Neuronal stem cell (in vitro differentiated cells): ENCODE measurements around the gene PDCL2.

Experiments used
- DNase-seq: peaks from one replicate; pipeline ENCODE4 v3.0.0-alpha.2; 2013; ENCODE audit warnings: low spot score
- H2AFZ ChIP-seq: one replicate; pipeline ENCODE4 v1.6.1; 2013; ENCODE audit warnings: mild to moderate bottlenecking, low read length, inconsistent platforms
- H2AK5ac ChIP-seq: 2 replicates; pipeline ENCODE4 v1.6.1; 2013; ENCODE audit warnings: low read depth, mild to moderate bottlenecking, inconsistent platforms, low read length, moderate library complexity, mixed read lengths
- H2BK120ac ChIP-seq: 2 replicates; pipeline ENCODE4 v1.6.1; 2013; ENCODE audit warnings: low read depth, mild to moderate bottlenecking, inconsistent platforms, low read length, moderate library complexity, mixed read lengths
- H2BK12ac ChIP-seq: one replicate; pipeline ENCODE4 v1.6.1; 2013; ENCODE audit warnings: low read length, inconsistent platforms
- H2BK15ac ChIP-seq: 2 replicates; pipeline ENCODE4 v1.6.1; 2013; ENCODE audit warnings: mild to moderate bottlenecking, low read length, inconsistent platforms, mixed read lengths
- H2BK5ac ChIP-seq: one replicate; pipeline ENCODE4 v1.6.1; 2013; ENCODE audit warnings: inconsistent platforms, mild to moderate bottlenecking, low read length, moderate library complexity
- H3K14ac ChIP-seq: one replicate; pipeline ENCODE4 v1.6.1; 2013; ENCODE audit warnings: low read length, inconsistent platforms
- H3K18ac ChIP-seq: 2 replicates; pipeline ENCODE4 v1.6.1; 2013; ENCODE audit warnings: low read length, inconsistent platforms
- H3K23ac ChIP-seq: 2 replicates; pipeline ENCODE4 v1.6.1; 2013; ENCODE audit warnings: low read depth, mild to moderate bottlenecking, mixed read lengths, low read length, inconsistent platforms; ENCODE audit not compliant: poor library complexity
- H3K27ac ChIP-seq: replicated peaks from 3 replicates; pipeline ENCODE4 v1.5.1; 2013; ENCODE audit warnings: low read length, inconsistent platforms
- H3K27me3 ChIP-seq, 3 experiments: 2 replicates each; pipeline ENCODE4 v1.6.1; 2013; ENCODE audit warnings: low read length in 3 of 3, mild to moderate bottlenecking in 2 of 3, inconsistent platforms in 1 of 3, low read depth in 1 of 3, mixed read lengths in 1 of 3, moderate library complexity in 1 of 3; ENCODE audit not compliant: control insufficient read depth in 3 of 3, insufficient read depth in 3 of 3
- H3K36me3 ChIP-seq, 2 donors: replicated peaks in 1 of 2; 2 replicates each; pipeline ENCODE4 v1.6.1; 2013; ENCODE audit warnings: low read length in 2 of 2; ENCODE audit not compliant: control insufficient read depth in 2 of 2, insufficient read depth in 2 of 2
- H3K4ac ChIP-seq: 2 replicates; pipeline ENCODE4 v1.6.1; 2013; ENCODE audit warnings: inconsistent platforms, mild to moderate bottlenecking, low read length, moderate library complexity
- H3K4me1 ChIP-seq, 2 donors: 1 replicate in 1 of 2; 2 replicates in 1 of 2; pipeline ENCODE4 v1.6.1; 2013; ENCODE audit warnings: low read length in 2 of 2, low read depth in 1 of 2; ENCODE audit not compliant: control insufficient read depth in 2 of 2, insufficient read depth in 1 of 2
- H3K4me2 ChIP-seq: one replicate; pipeline ENCODE4 v1.6.1; 2013; ENCODE audit warnings: mild to moderate bottlenecking, low read length, inconsistent platforms; ENCODE audit not compliant: insufficient read depth, poor library complexity, severe bottlenecking
- H3K4me3 ChIP-seq, 2 donors: 2 replicates each; pipeline ENCODE4 v1.5.1; 2013; ENCODE audit warnings: low read length in 2 of 2, mild to moderate bottlenecking in 2 of 2, inconsistent platforms in 1 of 2, moderate library complexity in 1 of 2
- H3K79me1 ChIP-seq: one replicate; pipeline ENCODE4 v1.6.1; 2013; ENCODE audit warnings: low read depth, mild to moderate bottlenecking, inconsistent platforms, low read length, moderate library complexity
- H3K9ac ChIP-seq: one replicate; pipeline ENCODE4 v1.6.1; 2013; ENCODE audit warnings: mild to moderate bottlenecking, low read depth, low read length, inconsistent platforms; ENCODE audit not compliant: poor library complexity
- H3K9me3 ChIP-seq, 2 donors: replicated peaks in 1 of 2; 2 replicates each; pipeline versions ENCODE3 to v1.6.1; 2013; ENCODE audit warnings: low read length in 2 of 2, mild to moderate bottlenecking in 2 of 2, inconsistent platforms in 1 of 2, low read depth in 1 of 2, mixed read lengths in 1 of 2, moderate library complexity in 1 of 2; ENCODE audit not compliant: control insufficient read depth in 2 of 2, insufficient read depth in 1 of 2
- H4K8ac ChIP-seq: one replicate; pipeline ENCODE4 v1.6.1; 2013; ENCODE audit warnings: low read depth, mild to moderate bottlenecking, inconsistent platforms, low read length, moderate library complexity
- H4K91ac ChIP-seq: one replicate; pipeline ENCODE4 v1.6.1; 2013; ENCODE audit warnings: low read length, low read depth, mild to moderate bottlenecking, inconsistent platforms; ENCODE audit not compliant: poor library complexity
- whole genome bisulfite sequencing, 2 donors: extraction: QIAGEN DNeasy Blood & Tissue Kit; methylation state at CpG; one replicate each; pipeline ENCODE4 v1.1.7; 2013; ENCODE audit warnings: missing lambda C conversion rate in 2 of 2, mixed read lengths in 1 of 2; ENCODE audit not compliant: insufficient read length in 2 of 2, insufficient replicate concordance in 1 of 2; ENCODE audit errors: extremely low coverage in 2 of 2; 5-methylcytosine and 5-hydroxymethylcytosine counted together

The PDCL2 gene

DNA sequence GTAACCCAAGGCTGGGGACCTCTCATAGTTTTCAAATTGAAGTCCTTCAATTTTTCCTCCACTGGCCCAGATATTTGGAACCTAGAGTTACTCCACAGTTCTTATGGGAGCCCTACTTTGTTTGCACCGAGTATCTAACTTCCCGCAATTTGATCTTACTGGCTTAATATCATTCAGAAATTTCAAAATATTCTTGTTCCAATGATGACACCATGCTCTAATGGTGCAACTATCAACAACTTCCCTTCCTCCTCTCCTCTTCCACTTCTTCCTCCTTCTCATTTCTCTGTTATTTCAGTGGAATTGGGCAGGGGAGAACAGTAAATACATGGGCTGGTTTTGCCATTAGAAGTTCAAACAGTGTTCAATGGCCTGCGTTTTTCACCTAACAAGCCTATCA, 20.2 kb downstream of the PDCL2 start:
- Histone ChIP-seq H3K18ac (no peak overlapping the region), H3K9me3 (peaks cover 0 to 22% of the 10 kb centered on the region in 2 donors), H2BK5ac (no peak overlapping the region), H3K4me3 (no peak overlapping the region), H4K91ac (no peak overlapping the region), H2AFZ (no peak overlapping the region), H2BK120ac (no peak overlapping the region), H3K79me1 (no peaks in the 10 kb centered on the region), H4K8ac (no peak overlapping the region), H3K4me2 (no peak overlapping the region), H2AK5ac (no peak overlapping the region), H3K4ac (no peak overlapping the region), H3K23ac (no peak overlapping the region), H3K27me3 (no peaks in the 10 kb centered on the region), H3K4me1 (no peaks in the 10 kb centered on the region), H2BK12ac (no peak overlapping the region), H3K27ac (no peak overlapping the region), H3K9ac (no peak overlapping the region), H3K14ac (no peak overlapping the region), H2BK15ac (no peak overlapping the region), H3K36me3 (peaks cover 0 to 12% of the 10 kb centered on the region in 2 donors)
- no peak for DNase-seq
- no CpG with 5 or more reads among the region's 3 CpGs for WGBS, 2 donors

DNA sequence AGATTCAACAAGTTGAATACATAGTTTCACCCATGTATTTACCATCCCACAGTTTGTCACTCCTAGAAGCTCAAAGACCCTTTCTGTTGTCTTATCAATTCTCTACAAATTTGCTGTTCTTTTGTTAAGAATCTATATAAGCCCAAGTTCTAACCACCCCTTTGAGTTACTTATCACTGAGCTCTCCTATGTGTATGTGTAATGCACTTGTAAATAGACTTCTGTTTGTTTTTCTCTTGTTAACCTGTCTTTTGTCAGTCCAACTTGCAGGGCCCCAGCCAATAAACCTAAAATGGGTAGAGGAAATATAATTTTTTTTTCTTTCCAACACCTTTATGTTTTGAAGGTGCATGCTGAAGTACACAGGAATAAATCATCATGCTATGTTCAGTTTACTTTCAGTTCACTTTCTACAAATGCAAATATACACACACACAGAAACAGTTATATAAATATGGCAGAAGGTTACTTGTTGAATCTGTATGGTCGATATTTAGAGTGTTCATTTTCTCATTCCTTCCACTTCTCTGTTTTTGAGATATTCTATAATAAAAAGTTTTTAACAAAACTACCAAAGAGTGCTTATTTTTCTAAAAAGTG, 23.0 kb downstream of the PDCL2 start:
- no peak for DNase-seq
- Histone ChIP-seq H3K4me3 (no peak overlapping the region), H3K23ac (no peak overlapping the region), H4K91ac (no peak overlapping the region), H3K4ac (no peak overlapping the region), H3K27me3 (no peaks in the 10 kb centered on the region), H3K9me3 (peaks cover 0 to 8% of the 10 kb centered on the region in 2 donors), H3K79me1 (no peaks in the 10 kb centered on the region), H2AK5ac (no peak overlapping the region), H3K14ac (no peak overlapping the region), H2BK120ac (no peak overlapping the region), H4K8ac (no peak overlapping the region), H2AFZ (no peak overlapping the region), H2BK12ac (no peak overlapping the region), H2BK5ac (no peak overlapping the region), H3K9ac (no peak overlapping the region), H3K4me1 (no peaks in the 10 kb centered on the region), H2BK15ac (no peak overlapping the region), H3K36me3 (peaks cover 0 to 12% of the 10 kb centered on the region in 2 donors), H3K27ac (no peak overlapping the region), H3K18ac (no peak overlapping the region), H3K4me2 (no peak overlapping the region)
- WGBS, 2 donors, result no CpG with 5 or more reads among the region's 1 CpG

- Histone ChIP-seq H3K4ac (no peak overlapping the region), H3K9ac (no peak overlapping the region), H3K27me3 (no peaks in the 10 kb centered on the region), H2BK15ac (no peak overlapping the region), H3K4me1 (no peaks in the 10 kb centered on the region), H3K27ac (no peak overlapping the region), H3K9me3 (no peaks in the 10 kb centered on the region), H2BK12ac (no peak overlapping the region), H2AFZ (no peak overlapping the region), H3K36me3 (peaks cover 0 to 1% of the 10 kb centered on the region in 2 donors), H3K23ac (no peak overlapping the region), H4K91ac (no peak overlapping the region), H2AK5ac (no peak overlapping the region), H3K4me2 (no peak overlapping the region), H2BK5ac (no peak overlapping the region), H3K14ac (no peak overlapping the region), H3K79me1 (no peaks in the 10 kb centered on the region), H2BK120ac (no peak overlapping the region), H4K8ac (no peak overlapping the region), H3K4me3 (no peak overlapping the region), H3K18ac (no peak overlapping the region)
- DNase-seq, result no peak
- WGBS, 2 donors, result no CpG with 5 or more reads among the region's 1 CpG
These were observed 30.2 kb downstream of the PDCL2 start for GRCh38 chr4:55561889-55562288.

- Histone ChIP-seq H2BK5ac (no peak overlapping the region), H3K36me3 (no peaks in the 10 kb centered on the region), H3K79me1 (no peaks in the 10 kb centered on the region), H3K4me3 (no peak overlapping the region), H4K91ac (no peak overlapping the region), H3K18ac (no peak overlapping the region), H2BK15ac (no peak overlapping the region), H3K23ac (no peak overlapping the region), H3K4me2 (no peak overlapping the region), H2BK120ac (no peak overlapping the region), H3K9me3 (no peaks in the 10 kb centered on the region), H2BK12ac (no peak overlapping the region), H3K4ac (no peak overlapping the region), H3K27me3 (no peaks in the 10 kb centered on the region), H4K8ac (no peak overlapping the region), H3K4me1 (no peaks in the 10 kb centered on the region), H2AK5ac (no peak overlapping the region), H3K9ac (no peak overlapping the region), H2AFZ (no peak overlapping the region), H3K27ac (no peak overlapping the region), H3K14ac (no peak overlapping the region)
- no CpG with 5 or more reads among the region's 3 CpGs for whole genome bisulfite sequencing, 2 donors
- no peak for DNase-seq
These were observed 31.9 kb downstream of the PDCL2 start for GRCh38 chr4:55560096-55560495.
